Measurements from ENCODE around the gene SLC4A3. TPM values are rescaled to one million over a fixed set of nuclear protein-coding genes. Genes with fewer than 3 reads are reported as not detected.

Gene SLC4A3
- total RNA-seq, 1 experiment from 2014 or later = 8.7 TPM

GRCh38 chr2:219648176-219648575, 20.7 kb downstream of the SLC4A3 start:
- H3K9me3 Mint-ChIP-seq = no peaks in the 10 kb centered on the region
- no peak overlapping the region for H3K4me3 Mint-ChIP-seq
- no peak for DNase-seq (ENCODE audit: low spot score)
- TF ChIP-seq NR3C1 (CRISPR knock-in tag; conservative IDR thresholded peaks at IDR 0.05; ENCODE audit: low read depth) (no peak), NR1H2 (CRISPR knock-in tag; IDR thresholded peaks at IDR 0.05) (no peak), JAZF1 (CRISPR knock-in tag; IDR thresholded peaks at IDR 0.05) (no peak), USF1 (CRISPR knock-in tag; IDR thresholded peaks at IDR 0.05) (no peak)
- H3K27ac Mint-ChIP-seq = no peak overlapping the region
- H3K36me3 Mint-ChIP-seq = no peaks in the 10 kb centered on the region
- no peaks in the 10 kb centered on the region; the same call in 1 of the 2 replicates for H3K27me3 Mint-ChIP-seq (ENCODE audit: low read depth)
- ChIA-PET CTCF (interaction anchor here (1.2 kb wide), 1 partner anchor 88 kb away, joined by 5 read pairs; no protein-coding TSS in a partner anchor), POLR2A (no interaction called here)
- peaks cover 17% of the 10 kb centered on the region for H3K4me1 Mint-ChIP-seq
- ATAC-seq = no peak

GRCh38 chr2:219648963-219649362, 21.5 kb downstream of the SLC4A3 start:
- ATAC-seq (no peak), DNase-seq (ENCODE audit: low spot score) (no peak)
- ChIA-PET CTCF (interaction anchor here (1.2 kb wide), 1 partner anchor 88 kb away, joined by 5 read pairs; no protein-coding TSS in a partner anchor), POLR2A (no interaction called here)
- no peaks in the 10 kb centered on the region; the same call in 1 of the 2 replicates for H3K27me3 Mint-ChIP-seq (ENCODE audit: low read depth)
- peaks cover 12% of the 10 kb centered on the region for H3K4me1 Mint-ChIP-seq
- no peaks in the 10 kb centered on the region for H3K36me3 Mint-ChIP-seq
- H3K4me3 Mint-ChIP-seq = no peak overlapping the region
- H3K9me3 Mint-ChIP-seq = no peaks in the 10 kb centered on the region
- H3K27ac Mint-ChIP-seq = no peak overlapping the region
- TF ChIP-seq FOXP1 (CRISPR knock-in tag; IDR thresholded peaks at IDR 0.05; ENCODE audit: borderline replicate concordance) (no peak), FOXK1 (CRISPR knock-in tag; IDR thresholded peaks at IDR 0.05) (no peak), ZNF512 (CRISPR knock-in tag; IDR thresholded peaks at IDR 0.05; ENCODE audit: borderline replicate concordance) (no peak), TEAD1 (CRISPR knock-in tag; IDR thresholded peaks at IDR 0.05) (no peak), AR (CRISPR knock-in tag; IDR thresholded peaks at IDR 0.05) (no peak), GABPB1 (CRISPR knock-in tag; IDR thresholded peaks at IDR 0.05) (no peak), PRDM15 (CRISPR knock-in tag; IDR thresholded peaks at IDR 0.05) (no peak), CREM (CRISPR knock-in tag; IDR thresholded peaks at IDR 0.05) (no peak), GTF2I (CRISPR knock-in tag; conservative IDR thresholded peaks at IDR 0.05) (no peak), TP53 (CRISPR knock-in tag; IDR thresholded peaks at IDR 0.05) (no peak), CREB1 (CRISPR knock-in tag; IDR thresholded peaks at IDR 0.05) (no peak), NR1H2 (CRISPR knock-in tag; IDR thresholded peaks at IDR 0.05) (no peak), NFATC4 (CRISPR knock-in tag; IDR thresholded peaks at IDR 0.05) (no peak), NR2C2 (CRISPR knock-in tag; IDR thresholded peaks at IDR 0.05) (no peak)
